HG03520 (cell line): ENCODE measurements around the gene CCDC50.

Experiments
- ATAC-seq: cut with Tn5 transposase; IDR thresholded peaks from one replicate; pipeline ENCODE4 v1.9.1; 2021; ENCODE audit warnings: mild to moderate bottlenecking, moderate library complexity; ENCODE audit not compliant: unreplicated experiment

Gene CCDC50, protein sequence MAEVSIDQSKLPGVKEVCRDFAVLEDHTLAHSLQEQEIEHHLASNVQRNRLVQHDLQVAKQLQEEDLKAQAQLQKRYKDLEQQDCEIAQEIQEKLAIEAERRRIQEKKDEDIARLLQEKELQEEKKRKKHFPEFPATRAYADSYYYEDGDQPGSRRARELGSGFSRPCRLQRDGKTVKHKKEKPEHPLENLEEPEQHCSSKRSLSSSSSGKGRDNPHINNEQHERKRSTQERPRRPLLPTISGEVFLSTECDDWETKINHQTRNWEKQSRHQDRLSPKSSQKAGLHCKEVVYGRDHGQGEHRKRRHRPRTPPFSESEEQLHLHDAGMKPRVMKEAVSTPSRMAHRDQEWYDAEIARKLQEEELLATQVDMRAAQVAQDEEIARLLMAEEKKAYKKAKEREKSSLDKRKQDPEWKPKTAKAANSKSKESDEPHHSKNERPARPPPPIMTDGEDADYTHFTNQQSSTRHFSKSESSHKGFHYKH

DNA sequence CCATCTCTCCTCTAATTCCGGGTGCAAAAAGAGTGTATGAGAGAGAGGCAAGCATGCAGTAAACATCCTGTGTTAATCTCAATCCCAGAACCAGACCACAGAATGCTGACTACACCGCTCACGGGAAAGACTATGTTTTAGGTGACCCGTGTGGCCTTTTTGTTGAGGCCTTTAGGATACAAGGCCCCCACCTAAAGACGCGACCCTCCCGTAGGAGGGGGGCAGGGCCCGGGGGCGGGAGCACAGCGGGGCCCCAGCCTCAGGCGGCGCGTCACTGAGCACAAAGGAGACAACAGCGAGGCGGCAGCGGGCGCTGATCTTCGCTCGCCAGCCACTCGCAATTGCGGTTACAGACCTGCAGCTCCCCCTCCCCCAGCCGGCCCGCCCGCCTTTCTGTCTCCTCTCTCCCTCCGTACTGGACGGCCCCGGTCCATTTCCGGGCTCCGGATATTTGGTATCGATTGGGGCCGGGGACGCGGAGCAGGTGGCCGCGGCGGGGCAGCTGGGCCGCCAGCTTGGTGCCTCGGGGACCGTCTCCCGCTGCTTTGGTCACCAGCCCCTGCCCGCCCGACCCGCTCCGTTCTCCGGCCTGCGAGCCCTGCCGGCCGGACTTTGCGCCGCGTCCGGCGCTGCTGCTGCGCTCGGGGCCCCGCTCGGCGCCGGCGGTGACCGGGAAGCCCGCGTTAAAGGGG, at the start of gene CCDC50:
Gene CCDC50, plus strand, starts transcription at position 433 of the 692 bp plus-strand sequence. CDS start 281 bp downstream, outside the sequence.
- peak; percentile 63 for ATAC-seq

DNA sequence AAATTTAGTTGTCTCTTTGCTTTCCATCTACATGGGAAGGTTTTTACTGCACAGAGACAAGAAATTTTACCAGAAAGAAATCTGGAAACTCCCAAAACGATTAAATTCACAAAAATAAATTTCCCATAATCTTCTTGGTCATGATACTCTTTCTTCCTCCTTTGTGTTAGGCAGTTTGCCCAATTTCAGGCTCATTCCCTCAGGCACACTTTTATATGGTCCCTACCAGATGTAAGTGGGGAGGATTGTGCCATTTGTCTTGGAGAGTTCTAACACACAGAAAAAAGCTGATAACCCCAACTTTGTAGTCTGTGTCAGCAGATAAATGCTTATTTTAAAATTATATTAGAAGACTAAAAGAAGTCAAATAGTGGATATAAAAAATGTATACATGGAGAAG, 49.1 kb upstream of the CCDC50 start:
- ATAC-seq: no peak

DNA sequence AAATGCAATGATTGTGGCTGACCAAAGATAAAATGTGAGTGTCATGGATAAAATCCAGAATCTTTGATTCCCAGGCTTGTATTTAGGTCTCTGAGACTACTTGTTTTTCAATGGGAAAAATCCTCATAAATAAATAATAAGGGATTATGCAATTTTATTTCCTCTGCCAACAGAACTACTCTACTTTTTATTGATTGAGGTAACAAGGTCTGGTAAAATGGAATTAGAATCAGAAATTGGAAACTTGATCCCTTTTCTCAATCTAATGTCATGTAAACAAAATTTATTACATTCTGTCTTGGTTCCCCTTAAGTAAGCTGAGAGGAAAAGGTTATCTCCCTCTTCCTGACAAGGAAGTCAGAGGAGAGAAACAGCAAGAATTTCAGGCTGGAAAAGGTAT, 48.3 kb upstream of the CCDC50 start:
- ATAC-seq: no peak

DNA sequence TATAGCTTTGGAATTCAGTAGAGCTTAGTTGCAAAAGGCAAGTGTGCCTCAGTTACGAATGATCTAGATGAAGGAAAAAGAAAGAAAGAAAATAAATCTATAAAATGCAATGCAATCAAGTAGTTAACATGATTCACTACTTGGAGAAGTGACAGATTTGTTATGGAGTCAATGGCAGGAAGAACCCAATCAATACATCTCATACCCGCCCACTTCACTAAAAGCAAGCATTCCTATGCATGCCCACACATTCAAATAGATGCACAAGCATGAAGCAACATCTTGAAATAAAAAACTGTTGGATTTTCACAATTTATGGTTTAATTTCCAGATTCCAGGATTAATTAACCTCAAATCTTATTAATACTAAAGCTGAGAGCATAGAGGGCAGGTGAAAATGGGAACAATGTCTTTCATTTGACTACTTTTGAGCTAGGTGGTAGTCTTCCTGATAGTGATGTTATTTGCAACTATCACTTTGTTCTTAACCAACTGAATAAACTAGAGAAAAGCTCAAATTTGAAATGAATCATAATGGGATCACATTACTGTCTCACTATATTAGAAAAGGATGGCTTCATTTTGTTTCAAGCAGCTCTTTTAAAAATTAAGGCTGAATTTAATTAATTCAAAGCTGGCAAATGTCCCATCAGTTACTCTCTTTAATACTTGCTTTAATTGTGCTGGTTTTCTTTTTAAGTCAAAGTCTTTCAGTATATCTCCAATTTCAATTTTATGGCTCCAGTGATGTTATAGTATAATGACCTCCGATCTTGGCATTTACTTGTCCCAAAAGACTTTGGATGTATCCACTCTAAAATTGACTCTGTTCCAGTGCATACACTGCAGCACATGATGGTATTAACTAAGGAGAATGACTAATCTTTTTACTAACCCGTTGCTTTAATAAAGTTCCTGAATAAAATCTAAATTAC, 46.7 kb upstream of the CCDC50 start:
- ATAC-seq: no peak

DNA sequence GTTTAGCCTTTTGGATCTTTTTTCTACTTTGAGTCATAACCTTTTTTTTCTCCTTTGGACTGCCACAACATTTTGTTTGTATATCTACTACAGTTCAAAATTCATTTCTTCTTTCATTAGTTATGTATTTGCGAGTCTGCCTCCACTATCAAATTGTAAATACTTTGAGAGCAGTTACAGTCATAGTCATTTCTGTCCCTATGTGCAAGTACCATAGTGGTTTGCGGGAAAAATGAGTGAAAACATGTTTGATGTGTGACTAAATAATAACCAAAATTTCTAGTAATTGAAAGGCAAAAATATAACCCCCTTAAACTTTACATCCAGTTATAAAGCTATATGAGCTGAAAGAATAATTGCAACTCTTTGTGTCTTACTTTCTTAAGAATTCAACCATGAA, 45.8 kb upstream of the CCDC50 start:
- no peak for ATAC-seq

DNA sequence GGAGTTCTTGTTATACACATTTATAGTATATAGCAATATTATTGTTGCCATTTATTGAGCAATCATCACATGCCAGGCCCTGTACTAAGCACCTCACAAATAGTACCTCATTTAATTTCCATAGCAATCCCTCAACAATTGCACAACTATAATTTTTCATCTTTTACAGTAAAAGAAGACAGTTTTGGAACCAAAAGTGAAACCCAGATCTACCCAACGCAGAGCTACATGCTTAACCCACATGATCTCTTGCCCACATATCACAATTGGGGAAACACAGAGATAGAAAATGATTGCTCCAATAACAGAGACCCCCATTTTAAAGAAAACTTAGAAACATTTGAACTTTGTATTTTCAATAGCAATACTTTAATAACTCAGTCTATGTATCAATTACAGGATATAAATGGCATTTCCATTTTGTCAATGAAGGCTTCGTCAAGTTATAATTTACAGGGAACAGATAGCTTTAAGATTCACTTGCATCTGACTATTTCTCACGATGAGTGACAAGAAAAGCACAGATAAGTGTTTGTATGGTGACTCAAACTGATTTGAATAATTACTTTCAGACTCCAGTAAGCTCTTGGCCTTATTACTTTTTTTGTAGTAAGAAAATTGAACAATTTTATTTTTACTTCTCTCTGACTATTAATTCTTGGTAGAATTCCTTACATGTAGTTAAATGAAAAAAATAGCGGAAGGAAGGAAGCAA, 38.7 kb upstream of the CCDC50 start:
- ATAC-seq: peak; percentile 87

DNA sequence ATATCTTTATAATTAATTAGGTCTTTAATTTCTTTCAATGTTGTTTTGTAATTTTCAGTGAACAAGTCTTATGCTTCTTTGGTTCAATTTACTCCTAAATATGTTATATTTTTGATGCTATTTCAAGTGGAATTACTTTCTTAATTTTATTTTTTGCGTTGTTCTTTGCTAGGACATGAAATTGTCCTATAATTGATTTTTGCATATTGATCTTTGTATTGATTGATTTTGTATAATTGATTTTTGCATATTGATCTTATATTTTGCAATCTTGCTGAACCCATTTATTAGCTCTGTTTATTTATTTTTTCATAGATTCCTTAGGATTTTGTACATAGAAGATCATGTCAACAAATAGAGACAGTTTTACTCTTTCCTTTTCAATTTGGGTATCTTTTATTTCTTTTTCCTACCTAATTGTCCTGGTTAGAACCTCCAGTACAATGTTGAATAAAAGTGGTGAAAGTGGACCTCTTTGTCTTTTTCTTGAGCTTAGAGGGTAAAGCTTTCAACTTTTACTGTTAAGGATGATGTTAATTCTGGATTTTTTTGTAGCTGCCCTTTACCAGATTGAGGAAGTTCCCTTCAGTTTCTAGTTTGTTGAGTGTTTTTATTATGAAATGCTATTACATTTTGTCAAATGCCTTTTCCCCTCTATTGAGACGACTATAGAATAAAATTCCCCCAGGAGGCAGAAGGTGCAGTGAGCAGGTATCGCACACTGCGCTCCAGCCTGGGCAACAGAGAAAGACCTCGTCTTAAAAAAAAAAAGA, 36.8 kb upstream of the CCDC50 start:
- ATAC-seq: no peak

DNA sequence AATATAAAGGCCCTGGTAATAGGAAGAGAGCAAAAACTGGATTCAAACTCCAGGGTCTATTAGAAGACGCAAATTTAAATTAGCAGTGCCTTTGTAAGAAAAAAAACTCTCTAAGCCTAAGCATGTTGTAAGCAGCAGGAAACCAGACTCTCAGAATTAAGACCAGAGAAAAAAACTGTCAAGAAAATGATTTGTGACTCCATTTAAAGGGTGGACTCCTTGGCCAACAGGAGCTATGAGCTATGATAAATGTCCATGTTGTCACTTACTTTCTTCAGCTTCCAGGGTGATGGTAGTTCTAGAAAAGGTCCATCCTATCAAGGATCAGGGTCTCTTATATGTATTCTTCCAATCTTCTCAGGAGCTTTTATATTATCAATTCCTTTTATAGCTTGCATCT, 34.9 kb upstream of the CCDC50 start:
- ATAC-seq: no peak

DNA sequence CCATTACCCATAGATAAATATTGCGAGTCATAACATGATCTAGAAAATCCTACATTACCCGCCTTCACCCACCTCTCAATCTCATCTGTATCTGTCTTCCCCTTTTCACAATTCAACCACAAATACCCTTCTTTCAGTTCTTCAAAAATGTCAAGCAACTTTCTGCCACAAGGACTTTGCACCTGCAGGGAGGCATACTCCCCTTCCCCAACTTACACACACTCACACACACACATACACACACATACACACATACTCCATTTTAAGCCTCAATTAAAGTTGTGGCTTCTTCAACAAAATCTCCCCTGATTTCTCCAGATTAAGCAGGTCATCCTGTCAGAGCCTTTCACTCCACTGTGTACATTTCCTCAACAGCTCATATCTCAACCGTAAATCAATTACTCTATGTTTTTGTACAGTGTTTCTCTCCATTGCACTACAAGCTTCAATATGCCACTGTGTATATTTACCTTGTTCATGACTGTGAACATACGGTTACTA, 33.1 kb upstream of the CCDC50 start:
- ATAC-seq: peak; percentile 83

DNA sequence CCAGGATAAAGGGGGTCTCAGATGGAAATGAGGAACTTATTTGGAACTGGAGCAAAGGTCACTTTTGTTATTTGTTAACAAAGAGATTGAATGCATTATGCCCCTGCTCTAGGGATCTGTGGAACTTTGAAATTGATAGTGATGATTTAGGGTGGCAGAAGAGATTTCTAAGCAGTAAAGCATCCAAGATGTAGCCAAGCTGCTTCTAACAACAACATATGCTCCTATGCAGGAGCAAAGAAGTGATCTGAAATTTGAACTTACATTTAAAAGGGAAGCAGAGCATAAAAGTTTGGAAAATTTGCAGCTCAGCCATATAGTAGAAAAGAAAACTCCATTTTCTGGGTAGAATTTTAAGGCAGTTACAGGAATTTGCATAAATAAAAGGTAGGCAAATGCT, 30.3 kb upstream of the CCDC50 start:
- no peak for ATAC-seq

DNA sequence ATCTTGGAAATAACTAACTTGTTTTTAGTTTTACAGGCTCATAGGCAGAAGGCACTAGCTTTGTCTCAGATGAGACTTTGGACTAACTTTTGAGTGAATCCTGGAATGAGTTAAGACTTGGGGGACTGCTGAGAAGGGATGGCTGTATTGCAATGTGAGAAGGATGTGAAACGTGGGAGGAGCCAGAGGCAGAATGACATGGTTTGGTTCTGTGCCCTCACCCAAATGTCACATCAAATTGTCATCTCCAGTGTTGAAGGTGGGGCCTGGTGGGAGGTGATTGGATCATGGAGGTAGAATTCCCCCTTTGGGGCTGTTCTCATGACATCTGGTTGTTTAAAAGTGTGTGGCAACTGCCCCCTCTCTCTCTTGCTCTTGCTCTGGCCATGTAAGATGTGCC, 28.8 kb upstream of the CCDC50 start:
- no peak for ATAC-seq

DNA sequence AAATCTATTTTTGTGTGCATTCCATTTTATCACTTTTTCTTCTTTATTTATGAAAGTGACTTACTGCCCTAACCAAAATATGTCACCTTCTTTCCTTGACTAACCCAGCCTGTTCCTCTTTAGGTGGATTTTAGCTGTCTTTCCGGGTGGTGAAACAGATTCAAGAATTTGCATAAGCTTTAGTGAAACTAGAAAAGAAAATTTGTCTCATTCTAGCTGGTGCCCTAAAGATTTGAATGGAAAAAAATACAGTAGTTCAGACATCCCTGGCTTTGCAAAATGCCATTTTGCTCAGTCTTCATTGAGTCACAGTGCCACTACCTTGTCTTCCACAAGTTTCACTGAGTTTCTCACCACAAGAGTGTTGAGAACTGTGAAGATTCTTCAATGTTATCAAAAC, 28.2 kb upstream of the CCDC50 start:
- ATAC-seq: peak; percentile 83

DNA sequence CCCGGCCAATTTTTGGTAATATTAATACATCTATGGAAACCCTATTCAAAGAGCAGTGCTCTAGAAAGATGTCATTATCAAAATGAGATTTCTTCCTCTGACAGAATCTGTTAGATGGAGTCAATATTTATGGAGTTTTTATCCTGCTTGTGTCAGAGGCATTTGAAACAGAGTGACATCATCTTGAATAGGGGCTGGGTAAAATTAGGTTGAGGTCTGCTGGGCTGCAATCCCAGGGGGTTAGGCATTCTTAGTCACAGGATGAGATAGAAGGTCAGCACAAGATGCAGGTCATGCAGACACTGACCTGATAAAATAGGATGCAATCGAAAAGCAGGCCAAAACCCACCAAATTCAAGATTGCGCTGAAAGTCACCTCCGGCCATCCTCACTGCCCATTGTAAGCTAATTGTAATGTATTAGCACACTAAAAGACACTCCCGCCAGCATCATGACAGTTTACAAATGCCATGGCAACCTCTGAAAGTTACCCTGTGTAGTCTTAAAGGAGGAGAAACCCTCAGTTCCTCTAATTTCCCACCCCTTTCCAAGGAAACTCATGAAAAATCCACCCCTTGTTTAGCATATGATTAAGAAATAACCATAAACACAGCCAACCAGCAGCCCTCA, 27.3 kb upstream of the CCDC50 start:
- ATAC-seq: no peak

DNA sequence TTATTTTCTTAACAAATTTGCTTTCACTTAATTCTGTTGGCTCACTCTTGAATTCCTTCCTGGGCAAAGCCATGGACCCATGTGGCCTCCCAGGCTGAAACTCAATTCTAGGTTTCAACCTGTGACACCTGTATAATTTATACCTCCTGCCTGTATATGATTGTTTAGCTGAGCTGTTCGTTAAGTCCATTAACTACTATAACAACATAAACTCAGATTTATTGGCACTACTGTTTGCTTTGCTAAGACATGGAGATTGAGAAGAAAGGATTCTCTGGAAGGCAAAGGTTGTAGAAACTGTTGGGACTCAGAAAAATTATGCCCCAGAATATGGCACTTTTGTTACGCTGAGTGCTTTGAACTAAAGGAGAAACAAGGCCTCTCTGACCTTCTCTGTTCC, 26.7 kb upstream of the CCDC50 start:
- no peak for ATAC-seq

DNA sequence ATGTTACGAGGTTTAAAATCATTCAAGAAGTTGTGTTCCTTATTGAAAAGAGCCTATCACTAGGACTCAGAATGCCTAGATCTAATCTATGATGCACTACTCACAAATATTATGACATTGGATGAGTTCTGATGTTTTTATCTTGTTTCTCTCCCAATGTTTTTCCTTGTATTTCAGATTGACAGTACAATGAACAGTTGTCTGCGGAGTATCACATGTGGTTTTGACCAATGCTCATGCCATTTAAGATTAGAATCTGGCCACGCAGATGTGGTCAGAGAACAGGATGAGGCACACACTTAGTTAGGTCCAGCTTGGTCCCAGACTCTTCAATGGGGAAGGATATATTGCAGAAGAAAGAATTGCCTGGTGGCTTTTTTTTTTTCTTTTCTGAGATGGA, 25.6 kb upstream of the CCDC50 start:
- no peak for ATAC-seq

DNA sequence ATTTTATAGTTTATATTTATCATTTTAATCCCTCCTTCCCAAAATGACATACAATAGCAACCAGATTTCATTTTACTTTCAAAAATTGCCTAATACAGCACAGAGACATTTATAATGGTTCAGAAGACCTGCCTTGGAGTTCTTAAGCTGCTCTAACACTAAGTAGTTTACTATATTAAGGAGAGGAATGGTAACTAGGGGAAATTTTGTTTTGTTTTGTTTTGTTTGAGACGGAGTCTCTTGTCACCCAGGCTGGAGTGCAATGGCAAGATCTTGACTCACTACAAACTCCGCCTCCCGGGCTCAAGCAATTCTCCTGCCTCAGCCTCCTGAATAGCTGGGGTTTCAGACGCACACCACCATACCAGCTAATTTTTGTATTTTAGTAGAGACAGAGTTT, 22.8 kb upstream of the CCDC50 start:
- no peak for ATAC-seq

DNA sequence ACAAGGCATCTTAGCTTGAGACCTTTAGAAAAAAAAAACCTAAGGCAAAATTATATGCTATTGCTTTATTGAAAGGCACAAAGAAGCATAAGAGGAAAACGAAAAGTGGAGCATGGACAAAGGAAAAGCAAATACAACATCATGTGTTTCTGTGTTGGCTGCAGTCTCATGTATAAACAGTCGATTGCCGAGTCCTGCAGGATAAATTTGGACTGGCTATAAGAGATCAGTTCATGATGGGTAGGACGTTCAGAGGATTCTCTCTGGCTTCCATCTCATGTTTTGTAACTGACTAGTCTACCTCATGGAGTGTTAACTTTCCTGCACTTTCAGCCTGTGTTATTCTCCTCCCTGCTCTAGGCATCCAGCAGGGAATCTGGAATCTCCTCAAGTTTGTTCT, 21.9 kb upstream of the CCDC50 start:
- ATAC-seq: no peak

DNA sequence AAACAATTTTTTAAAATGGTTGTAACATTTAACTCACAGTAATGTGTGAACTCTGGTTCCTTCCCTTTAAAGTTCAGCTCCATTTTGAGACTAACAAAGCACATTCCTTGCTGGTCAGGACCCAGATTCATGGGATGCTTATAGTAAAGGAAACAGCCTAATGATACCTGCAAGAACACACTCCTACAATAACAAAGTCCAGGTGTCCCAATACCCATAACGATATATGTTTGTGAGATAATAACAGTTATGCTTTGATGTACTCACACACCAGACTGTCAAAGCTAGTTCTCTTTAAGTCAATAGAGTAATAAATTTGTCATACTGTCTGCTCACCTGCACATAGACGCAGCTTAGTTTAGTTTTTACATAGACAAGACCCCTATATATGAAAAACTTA, 15.9 kb upstream of the CCDC50 start:
- no peak for ATAC-seq

DNA sequence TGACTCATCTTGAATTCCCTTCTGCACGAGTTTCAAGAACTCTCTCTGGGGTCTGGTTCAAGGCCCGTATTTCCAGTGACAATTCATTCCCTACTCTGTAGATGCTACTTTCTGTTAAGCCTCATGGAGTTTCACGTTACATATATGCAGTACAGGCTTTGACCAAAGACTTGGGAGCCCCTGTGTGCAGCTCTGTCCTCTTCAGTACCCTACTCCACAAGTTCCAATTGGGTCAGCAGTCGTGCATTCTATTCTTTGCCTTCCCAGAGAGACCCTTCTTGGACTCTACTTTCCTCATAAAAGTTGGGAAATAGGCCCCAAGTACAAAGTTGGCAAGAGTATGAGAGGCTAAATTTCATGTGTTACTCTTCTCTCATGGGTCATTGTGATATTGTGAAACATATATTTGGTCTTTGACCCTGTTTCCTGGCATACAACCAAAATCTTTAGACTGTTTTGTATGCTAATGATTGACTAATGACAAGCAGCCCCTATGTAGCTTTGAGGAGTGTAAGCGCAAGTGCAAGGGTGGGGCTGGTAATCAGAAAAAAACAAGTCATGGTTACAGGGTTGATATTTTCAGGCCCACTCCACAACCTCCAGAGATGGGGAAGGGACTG, 15.0 kb upstream of the CCDC50 start:
- ATAC-seq: no peak
